ENCODE results near the gene CLIC2.
"Not testable (repeated sequence)": the region's sequence is repeated elsewhere in the genome, so short reads cannot be mapped to it uniquely, and the experiment has no call there.

The CLIC2 gene

GRCh38 chrX:155334486-155335336, at the start of gene CLIC2:
Gene CLIC2 (minus strand): TSS chrX:155334614. CDS start chrX:155334427, 187 bp downstream.
- in situ Hi-C loops (cut with MboI; ENCODE audit: low sequenced_read_pairs) = no loop called here

- in situ Hi-C loops (cut with MboI; ENCODE audit: low sequenced_read_pairs) = not testable (repeated sequence)
These were observed 48.1 kb upstream of the CLIC2 start for GRCh38 chrX:155382529-155382967.

- in situ Hi-C loops (cut with MboI; ENCODE audit: low sequenced_read_pairs) = not testable (repeated sequence)
These were observed 47.6 kb upstream of the CLIC2 start, which contains the start of gene F8A2 for GRCh38 chrX:155381843-155382528. Gene F8A2 (plus strand): TSS chrX:155382095. CDS start chrX:155382115, 20 bp downstream.

GRCh38 chrX:155379802-155380201, 45.4 kb upstream of the CLIC2 start:
- in situ Hi-C loops (cut with MboI; ENCODE audit: low sequenced_read_pairs) = not testable (repeated sequence)

- in situ Hi-C loops (cut with MboI; ENCODE audit: low sequenced_read_pairs) = not testable (repeated sequence)
These were observed 39.5 kb upstream of the CLIC2 start for GRCh38 chrX:155373777-155374458.

- in situ Hi-C loops (cut with MboI; ENCODE audit: low sequenced_read_pairs) = not testable (repeated sequence)
These were observed 29.3 kb upstream of the CLIC2 start for GRCh38 chrX:155363712-155364111.

- in situ Hi-C loops (cut with MboI; ENCODE audit: low sequenced_read_pairs) = not testable (repeated sequence)
These were observed 15.0 kb upstream of the CLIC2 start for GRCh38 chrX:155349448-155349847.

GRCh38 chrX:155345689-155346088, 11.3 kb upstream of the CLIC2 start:
- in situ Hi-C loops (cut with MboI; ENCODE audit: low sequenced_read_pairs) = not testable (repeated sequence)

- in situ Hi-C loops (cut with MboI; ENCODE audit: low sequenced_read_pairs) = not testable (repeated sequence)
These were observed 911 bp upstream of the CLIC2 start for GRCh38 chrX:155335337-155335712.

GRCh38 chrX:155333544-155334100, 792 bp downstream of the CLIC2 start:
- in situ Hi-C loops (cut with MboI; ENCODE audit: low sequenced_read_pairs) = no loop called here

GRCh38 chrX:155330992-155331391, 3.4 kb downstream of the CLIC2 start:
- in situ Hi-C loops (cut with MboI; ENCODE audit: low sequenced_read_pairs) = no loop called here

- in situ Hi-C loops (cut with MboI; ENCODE audit: low sequenced_read_pairs) = no loop called here
These were observed 5.1 kb downstream of the CLIC2 start for GRCh38 chrX:155329293-155329692.

GRCh38 chrX:155326610-155327009, 7.8 kb downstream of the CLIC2 start:
- in situ Hi-C loops (cut with MboI; ENCODE audit: low sequenced_read_pairs) = no loop called here

GRCh38 chrX:155314260-155314659, 20.2 kb downstream of the CLIC2 start:
- in situ Hi-C loops (cut with MboI; ENCODE audit: low sequenced_read_pairs) = no loop called here

GRCh38 chrX:155313766-155314165, 20.6 kb downstream of the CLIC2 start:
- in situ Hi-C loops (cut with MboI; ENCODE audit: low sequenced_read_pairs) = no loop called here

- in situ Hi-C loops (cut with MboI; ENCODE audit: low sequenced_read_pairs) = no loop called here
These were observed 40.6 kb downstream of the CLIC2 start for GRCh38 chrX:155293771-155294170.

GRCh38 chrX:155279873-155280272, 54.5 kb downstream of the CLIC2 start:
- in situ Hi-C loops (cut with MboI; ENCODE audit: low sequenced_read_pairs) = no loop called here

- in situ Hi-C loops (cut with MboI; ENCODE audit: low sequenced_read_pairs) = no loop called here
These were observed 63.4 kb downstream of the CLIC2 start for GRCh38 chrX:155270969-155271368.

- in situ Hi-C loops (cut with MboI; ENCODE audit: low sequenced_read_pairs) = not testable (repeated sequence)
These were observed 66.4 kb downstream of the CLIC2 start for GRCh38 chrX:155267995-155268394.

- in situ Hi-C loops (cut with MboI; ENCODE audit: low sequenced_read_pairs) = no loop called here
These were observed 68.0 kb downstream of the CLIC2 start for GRCh38 chrX:155266439-155266838.
